Astrocyte (in vitro differentiated cells and primary cell): Measurements from ENCODE around the gene VGLL4.

Source experiments
- EZH2 ChIP-seq: IDR thresholded peaks from 2 replicates; pipeline ENCODE4 v1.6.1; 2012; ENCODE audit warnings: mild to moderate bottlenecking, low read length, inconsistent platforms; ENCODE audit not compliant: insufficient read depth
- TF ChIP-seq, protein P1 (sequence below): IDR thresholded peaks from 2 replicates; pipeline ENCODE4 v1.5.1; 2011; ENCODE audit warnings: low read depth, mild to moderate bottlenecking, inconsistent platforms, low read length, moderate library complexity; ENCODE audit not compliant: insufficient read depth

GRCh38 chr3:11612515-11613188 lies 31.1 kb downstream of the VGLL4 start:
- no peak for TF ChIP-seq EZH2
- TF ChIP-seq, protein P1, sequence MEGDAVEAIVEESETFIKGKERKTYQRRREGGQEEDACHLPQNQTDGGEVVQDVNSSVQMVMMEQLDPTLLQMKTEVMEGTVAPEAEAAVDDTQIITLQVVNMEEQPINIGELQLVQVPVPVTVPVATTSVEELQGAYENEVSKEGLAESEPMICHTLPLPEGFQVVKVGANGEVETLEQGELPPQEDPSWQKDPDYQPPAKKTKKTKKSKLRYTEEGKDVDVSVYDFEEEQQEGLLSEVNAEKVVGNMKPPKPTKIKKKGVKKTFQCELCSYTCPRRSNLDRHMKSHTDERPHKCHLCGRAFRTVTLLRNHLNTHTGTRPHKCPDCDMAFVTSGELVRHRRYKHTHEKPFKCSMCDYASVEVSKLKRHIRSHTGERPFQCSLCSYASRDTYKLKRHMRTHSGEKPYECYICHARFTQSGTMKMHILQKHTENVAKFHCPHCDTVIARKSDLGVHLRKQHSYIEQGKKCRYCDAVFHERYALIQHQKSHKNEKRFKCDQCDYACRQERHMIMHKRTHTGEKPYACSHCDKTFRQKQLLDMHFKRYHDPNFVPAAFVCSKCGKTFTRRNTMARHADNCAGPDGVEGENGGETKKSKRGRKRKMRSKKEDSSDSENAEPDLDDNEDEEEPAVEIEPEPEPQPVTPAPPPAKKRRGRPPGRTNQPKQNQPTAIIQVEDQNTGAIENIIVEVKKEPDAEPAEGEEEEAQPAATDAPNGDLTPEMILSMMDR: no peak
